ENCODE results near the gene AKIP1.

Gene AKIP1

GRCh38 chr11:8925711-8926110 is 14.7 kb downstream of the AKIP1 start:
- Histone ChIP-seq H3K27ac (no peak overlapping the region), H3K4me2 (ENCODE audit: low read length) (no peak overlapping the region), H2AFZ (no peak overlapping the region), H3K4me1 (no peaks in the 10 kb centered on the region), H3K4me3 (ENCODE audit: low read depth, low read length) (no peak overlapping the region), H3K36me3 (ENCODE audit: control insufficient read depth, insufficient read depth, low read length) (no peaks in the 10 kb centered on the region), H3K27me3 (ENCODE audit: control insufficient read depth, insufficient read depth, low read length) (no peaks in the 10 kb centered on the region), H3K9me3 (ENCODE audit: control insufficient read depth, low read length) (no peaks in the 10 kb centered on the region), H3K9ac (no peak overlapping the region), H3K79me2 (no peaks in the 10 kb centered on the region)
- TF ChIP-seq, protein P1, sequence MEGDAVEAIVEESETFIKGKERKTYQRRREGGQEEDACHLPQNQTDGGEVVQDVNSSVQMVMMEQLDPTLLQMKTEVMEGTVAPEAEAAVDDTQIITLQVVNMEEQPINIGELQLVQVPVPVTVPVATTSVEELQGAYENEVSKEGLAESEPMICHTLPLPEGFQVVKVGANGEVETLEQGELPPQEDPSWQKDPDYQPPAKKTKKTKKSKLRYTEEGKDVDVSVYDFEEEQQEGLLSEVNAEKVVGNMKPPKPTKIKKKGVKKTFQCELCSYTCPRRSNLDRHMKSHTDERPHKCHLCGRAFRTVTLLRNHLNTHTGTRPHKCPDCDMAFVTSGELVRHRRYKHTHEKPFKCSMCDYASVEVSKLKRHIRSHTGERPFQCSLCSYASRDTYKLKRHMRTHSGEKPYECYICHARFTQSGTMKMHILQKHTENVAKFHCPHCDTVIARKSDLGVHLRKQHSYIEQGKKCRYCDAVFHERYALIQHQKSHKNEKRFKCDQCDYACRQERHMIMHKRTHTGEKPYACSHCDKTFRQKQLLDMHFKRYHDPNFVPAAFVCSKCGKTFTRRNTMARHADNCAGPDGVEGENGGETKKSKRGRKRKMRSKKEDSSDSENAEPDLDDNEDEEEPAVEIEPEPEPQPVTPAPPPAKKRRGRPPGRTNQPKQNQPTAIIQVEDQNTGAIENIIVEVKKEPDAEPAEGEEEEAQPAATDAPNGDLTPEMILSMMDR (IDR thresholded peaks at IDR 0.05): no peak

DNA sequence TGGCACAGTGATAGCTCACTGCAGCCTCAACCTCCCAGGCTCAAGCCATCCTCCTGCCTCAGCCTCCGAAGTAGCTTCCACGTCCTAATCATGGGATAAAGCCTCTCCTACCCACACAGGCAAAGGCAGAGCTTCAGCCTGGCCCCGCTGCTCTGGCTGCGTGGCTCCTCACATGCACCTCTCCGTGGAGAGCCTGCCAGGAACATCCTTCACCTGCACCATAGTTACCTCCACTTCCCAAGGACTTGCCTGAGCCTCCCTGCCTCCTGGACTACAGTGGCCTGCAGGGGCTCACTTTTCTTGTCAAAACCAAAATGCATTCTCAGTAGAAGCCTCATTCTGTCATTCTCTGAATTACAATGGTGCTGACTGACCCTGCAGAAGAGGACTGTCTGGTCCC is 15.2 kb downstream of the AKIP1 start:
- no peaks in the 10 kb centered on the region for H3K27me3 ChIP-seq (ENCODE audit: control insufficient read depth, insufficient read depth, low read length)
- no peak overlapping the region for H3K27ac ChIP-seq
- no peak overlapping the region for H3K4me3 ChIP-seq (ENCODE audit: low read depth, low read length)
- no peaks in the 10 kb centered on the region for H3K4me1 ChIP-seq
- H3K9ac ChIP-seq: no peak overlapping the region
- no peaks in the 10 kb centered on the region for H3K79me2 ChIP-seq
- H3K36me3 ChIP-seq (ENCODE audit: control insufficient read depth, insufficient read depth, low read length): no peaks in the 10 kb centered on the region
- no peak overlapping the region for H3K4me2 ChIP-seq (ENCODE audit: low read length)
- TF ChIP-seq, protein P1 (IDR thresholded peaks at IDR 0.05): no peak
- no peak overlapping the region for H2AFZ ChIP-seq
- no peaks in the 10 kb centered on the region for H3K9me3 ChIP-seq (ENCODE audit: control insufficient read depth, low read length)

DNA sequence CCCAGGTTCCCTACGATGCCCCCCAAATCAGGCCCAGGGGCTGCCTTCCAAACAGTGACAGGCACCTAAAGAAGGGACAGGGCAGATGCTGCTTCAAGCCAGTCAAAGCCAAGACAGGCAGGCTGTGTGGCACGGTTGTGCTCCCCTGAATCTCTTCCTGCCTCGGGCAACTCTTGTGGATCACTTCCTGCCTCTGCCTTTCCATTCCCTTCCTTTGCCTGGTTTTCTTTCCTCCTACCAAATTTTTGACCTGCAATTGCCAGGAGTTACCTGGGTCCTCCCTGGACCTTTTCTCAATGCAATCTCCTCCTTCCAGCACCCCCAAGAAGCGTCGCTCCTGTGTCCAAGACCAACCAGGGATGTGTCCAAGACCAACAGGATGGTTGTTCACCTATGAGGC is 16.2 kb downstream of the AKIP1 start:
- Histone ChIP-seq H3K27me3 (ENCODE audit: control insufficient read depth, insufficient read depth, low read length) (no peaks in the 10 kb centered on the region), H3K4me3 (ENCODE audit: low read depth, low read length) (no peak overlapping the region), H3K9ac (no peak overlapping the region), H2AFZ (no peak overlapping the region), H3K4me1 (no peaks in the 10 kb centered on the region), H3K4me2 (ENCODE audit: low read length) (no peak overlapping the region), H3K27ac (no peak overlapping the region), H3K79me2 (no peaks in the 10 kb centered on the region), H3K36me3 (ENCODE audit: control insufficient read depth, insufficient read depth, low read length) (no peaks in the 10 kb centered on the region), H3K9me3 (ENCODE audit: control insufficient read depth, low read length) (no peaks in the 10 kb centered on the region)
- TF ChIP-seq, protein P1 (IDR thresholded peaks at IDR 0.05): no peak

GRCh38 chr11:8928205-8928604 is 17.2 kb downstream of the AKIP1 start:
- no peak overlapping the region for H3K4me2 ChIP-seq (ENCODE audit: low read length)

More at GRCh38 chr11:8928205-8928604, 17.2 kb downstream of the AKIP1 start:
- Histone ChIP-seq H3K79me2 (no peaks in the 10 kb centered on the region), H3K27me3 (ENCODE audit: control insufficient read depth, insufficient read depth, low read length) (no peaks in the 10 kb centered on the region), H2AFZ (no peak overlapping the region), H3K4me3 (ENCODE audit: low read depth, low read length) (no peak overlapping the region), H3K9ac (no peak overlapping the region), H3K27ac (no peak overlapping the region), H3K9me3 (ENCODE audit: control insufficient read depth, low read length) (no peaks in the 10 kb centered on the region), H3K4me1 (no peaks in the 10 kb centered on the region), H3K36me3 (ENCODE audit: control insufficient read depth, insufficient read depth, low read length) (no peaks in the 10 kb centered on the region)
- TF ChIP-seq, protein P1 (IDR thresholded peaks at IDR 0.05): no peak
